HepG2 (cell line): Measurements from ENCODE around the gene CCND1. TPM values are rescaled to one million over a fixed set of nuclear protein-coding genes. Genes with fewer than 3 reads are reported as not detected.

Experiments
- CTCF ChIP-seq: sonication (generic); formaldehyde crosslinking; IDR thresholded peaks from 2 replicates; pipeline ENCODE4 v1.5.0; 2020; ENCODE audit warnings: mild to moderate bottlenecking, missing genetic modification reagents, moderate library complexity
- HNF4A ChIP-seq: sonication (generic); formaldehyde crosslinking; IDR thresholded peaks from 2 replicates; pipeline ENCODE4 v1.4.0; 2020; ENCODE audit warnings: missing genetic modification reagents
- KDM3A ChIP-seq: IDR thresholded peaks from 2 replicates; pipeline ENCODE4 v1.6.1; 2018; ENCODE audit warnings: low read depth, missing compliant biosample characterization
- MATR3 ChIP-seq: sonication (generic); formaldehyde crosslinking; IDR thresholded peaks from 2 replicates; pipeline ENCODE4 v1.4.0; 2020; ENCODE audit warnings: missing genetic modification reagents
- MLXIP ChIP-seq: sonication (generic); formaldehyde crosslinking; IDR thresholded peaks from 2 replicates; pipeline ENCODE4 v1.9.0; 2021; ENCODE audit warnings: missing genetic modification reagents, borderline replicate concordance
- NRL ChIP-seq: sonication (generic); formaldehyde crosslinking; IDR thresholded peaks from 2 replicates; pipeline ENCODE4 v1.5.0; 2020; ENCODE audit warnings: missing genetic modification reagents, mild to moderate bottlenecking, moderate library complexity, borderline replicate concordance
- RNF2 ChIP-seq: fragments of 450-650 bp; conservative IDR thresholded peaks from 2 replicates; pipeline ENCODE4 v1.6.1; 2016; ENCODE audit warnings: low read depth
- SPEN ChIP-seq: sonication (generic); formaldehyde crosslinking; IDR thresholded peaks from 2 replicates; pipeline ENCODE4 v1.5.1; 2020; ENCODE audit warnings: low read depth, mild to moderate bottlenecking, missing genetic modification reagents
- SRSF9 ChIP-seq: fragments of 200-400 bp; formaldehyde crosslinking; IDR thresholded peaks from 2 replicates; pipeline ENCODE4 v1.6.1; 2018; ENCODE audit warnings: borderline replicate concordance, mild to moderate bottlenecking, low read depth, low read length; ENCODE audit not compliant: insufficient read depth, poor library complexity, severe bottlenecking
- TGIF2 ChIP-seq: IDR thresholded peaks from 2 replicates; pipeline ENCODE4 v1.6.1; 2016; ENCODE audit warnings: control low read depth, missing compliant biosample characterization
- ZBED4 ChIP-seq: sonication (generic); formaldehyde crosslinking; IDR thresholded peaks from 2 replicates; pipeline ENCODE4 v1.4.0; 2020; ENCODE audit warnings: missing genetic modification reagents, borderline replicate concordance
- ZNF230 ChIP-seq: sonication (generic); formaldehyde crosslinking; IDR thresholded peaks from 2 replicates; pipeline ENCODE4 v1.4.0; 2020; ENCODE audit warnings: mild to moderate bottlenecking, missing genetic modification reagents
- ZNF570 ChIP-seq: sonication (generic); formaldehyde crosslinking; IDR thresholded peaks from 2 replicates; pipeline ENCODE4 v1.4.0; 2020; ENCODE audit warnings: mild to moderate bottlenecking, missing genetic modification reagents, borderline replicate concordance
- ZNF644 ChIP-seq: IDR thresholded peaks from 2 replicates; pipeline ENCODE4 v1.6.1; 2016; ENCODE audit warnings: low read depth
- ZNF761 ChIP-seq: sonication (generic); formaldehyde crosslinking; conservative IDR thresholded peaks from 2 replicates; pipeline ENCODE4 v1.4.0; 2020; ENCODE audit warnings: mild to moderate bottlenecking, missing genetic modification reagents
- ZNF782 ChIP-seq: sonication (generic); formaldehyde crosslinking; IDR thresholded peaks from 2 replicates; pipeline ENCODE4 v1.4.0; 2020; ENCODE audit warnings: missing genetic modification reagents, mild to moderate bottlenecking, borderline replicate concordance
- ZNF839 ChIP-seq: sonication (generic); formaldehyde crosslinking; IDR thresholded peaks from 2 replicates; pipeline ENCODE4 v1.4.0; 2020; ENCODE audit warnings: missing genetic modification reagents, mild to moderate bottlenecking, borderline replicate concordance
- ZSCAN22 ChIP-seq: sonication (generic); formaldehyde crosslinking; IDR thresholded peaks from 2 replicates; pipeline ENCODE4 v1.4.0; 2020; ENCODE audit warnings: mild to moderate bottlenecking, missing genetic modification reagents
- polyA plus RNA-seq, 8 experiments: library from polyadenylated mRNA; depleted of rRNA in 3 of 8; stranded (reverse) in 7 of 8; unstranded in 1 of 8; fragments of >200 nt; fragmentation: Illumina TruSeq in 4 of 8; extraction: Trizol in 4 of 8; gene quantifications; 2 replicates each; pipeline versions ENCODE4 v1.2.1 to v1.2.3, GENCODE V29; 2011 to 2016; ENCODE audit warnings: low read depth in 4 of 8, missing spikeins in 1 of 8, mixed read lengths in 1 of 8; ENCODE audit not compliant: insufficient read depth in 1 of 8
- total RNA-seq, 5 experiments: library from RNA; depleted of rRNA; stranded (reverse); fragments of >200 nt; fragmentation: Illumina TruSeq; extraction: Trizol; gene quantifications; 2 replicates each; pipeline ENCODE4 v1.2.3, GENCODE V29; 2016; ENCODE audit warnings: low read depth in 1 of 5

Gene CCND1
- total and polyA plus RNA-seq, 2 of the 13 experiments (the other 11 are each of a cell fraction or from before 2014, with no cell fraction given) = 107 to 136 TPM

DNA sequence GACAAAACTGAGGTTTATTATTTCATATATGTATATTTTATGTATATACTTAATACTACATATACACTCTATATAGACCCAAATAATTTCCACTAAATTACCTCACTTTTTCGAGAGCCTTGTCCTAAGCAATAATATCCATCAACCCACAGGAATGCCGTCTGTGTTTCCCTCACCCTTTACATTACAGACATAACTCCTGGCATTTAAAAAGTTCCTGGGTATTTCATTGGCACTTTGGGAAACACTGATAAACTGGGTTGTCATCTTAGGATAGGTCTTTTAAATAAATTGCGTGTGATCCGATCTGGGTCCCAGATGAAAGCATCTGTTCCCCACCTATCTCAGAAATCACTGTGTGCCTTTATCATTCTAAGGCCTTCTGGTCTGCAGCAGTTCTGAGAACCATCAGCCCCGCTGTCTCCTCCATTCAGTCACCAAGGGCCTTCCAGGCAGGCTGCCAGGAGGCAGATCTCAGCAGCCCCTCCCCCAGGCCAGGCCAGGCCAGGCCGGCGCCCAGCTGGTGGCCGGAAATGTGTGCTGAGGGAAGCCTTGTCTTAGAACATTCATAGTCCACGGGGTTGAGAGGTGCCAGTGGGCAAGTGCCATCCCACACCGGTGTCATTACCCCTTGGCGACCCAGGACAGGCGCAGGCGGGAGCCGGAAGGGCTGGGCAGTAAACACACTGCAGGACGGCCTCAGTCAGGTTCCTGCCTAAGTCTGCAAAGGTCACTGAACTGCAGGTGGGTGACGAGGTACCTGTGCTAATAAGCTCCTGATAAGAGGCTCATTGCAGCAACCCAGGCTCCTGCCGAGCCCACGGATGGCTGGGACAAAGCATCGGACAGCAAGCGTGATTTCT lies 59.6 kb downstream of the CCND1 start (continued):
- peak; percentile 53; the same call in 1 of the 2 replicates for TF ChIP-seq SPEN (CRISPR knock-in tag)
- peak; percentile 56 for TF ChIP-seq HNF4A (CRISPR knock-in tag)
- no peak for TF ChIP-seq ZNF839 (CRISPR knock-in tag)
- no peak for TF ChIP-seq ZBED4 (CRISPR knock-in tag)
- TF ChIP-seq TGIF2 = no peak; the same call in 1 of the 2 replicates
- no peak for TF ChIP-seq ZNF570 (CRISPR knock-in tag)
- TF ChIP-seq ZNF644 (CRISPR knock-in tag) = no peak
- no peak for TF ChIP-seq MATR3 (CRISPR knock-in tag)
- TF ChIP-seq MLXIP (CRISPR knock-in tag) = no peak
- TF ChIP-seq SRSF9 = no peak
- no peak for TF ChIP-seq ZNF761 (CRISPR knock-in tag)
- 0 out of 2 replicates have a peak, but pooled peaks have one; percentile 42 for TF ChIP-seq KDM3A (CRISPR knock-in tag)
- TF ChIP-seq ZNF782 (CRISPR knock-in tag) = no peak
- TF ChIP-seq ZNF230 = no peak
- 0 out of 2 replicates have a peak, but pooled peaks have one; percentile 39 for TF ChIP-seq RNF2
- TF ChIP-seq CTCF = peak; percentile 26
- TF ChIP-seq ZSCAN22 (CRISPR knock-in tag) = no peak
- peak; percentile 61; the same call in 1 of the 2 replicates for TF ChIP-seq NRL (CRISPR knock-in tag)
